Stimulated activated CD4-positive, alpha-beta T cell treated with anti-CD3 and anti-CD28 coated beads, Interleukin-4, amount 100 ng/mL, for 4 hours (primary cell): ENCODE measurements around the gene ARX.

ENCODE experiments used
- DNase-seq, 2 experiments: peaks; one replicate each; pipeline ENCODE4 v3.0.0-alpha.2; 2020

Gene ARX

GRCh38 chrX:24996096-24996709, 19.6 kb downstream of the ARX start:
- DNase-seq: no peak

GRCh38 chrX:24993879-24994278, 21.9 kb downstream of the ARX start:
- DNase-seq: no peak

DNA sequence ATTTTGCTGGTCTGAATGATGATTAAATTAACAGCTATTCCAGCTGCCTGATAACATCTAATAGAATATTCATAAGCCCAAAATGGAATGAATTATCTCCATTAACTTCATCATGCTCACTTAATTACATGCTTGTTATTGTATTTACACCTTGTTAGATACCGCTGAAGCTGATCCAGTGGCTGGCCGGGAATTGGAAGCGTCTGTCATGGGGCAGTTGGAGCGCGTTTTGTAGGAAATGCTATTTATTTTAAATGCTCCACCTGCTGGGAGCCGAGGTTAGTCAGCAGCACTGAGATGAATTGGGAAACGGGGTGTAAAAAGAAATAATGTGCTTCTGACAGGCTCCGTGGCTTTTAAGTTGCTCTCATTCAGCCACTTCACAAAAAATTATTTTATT, 25.2 kb downstream of the ARX start:
- DNase-seq: no peak

DNA sequence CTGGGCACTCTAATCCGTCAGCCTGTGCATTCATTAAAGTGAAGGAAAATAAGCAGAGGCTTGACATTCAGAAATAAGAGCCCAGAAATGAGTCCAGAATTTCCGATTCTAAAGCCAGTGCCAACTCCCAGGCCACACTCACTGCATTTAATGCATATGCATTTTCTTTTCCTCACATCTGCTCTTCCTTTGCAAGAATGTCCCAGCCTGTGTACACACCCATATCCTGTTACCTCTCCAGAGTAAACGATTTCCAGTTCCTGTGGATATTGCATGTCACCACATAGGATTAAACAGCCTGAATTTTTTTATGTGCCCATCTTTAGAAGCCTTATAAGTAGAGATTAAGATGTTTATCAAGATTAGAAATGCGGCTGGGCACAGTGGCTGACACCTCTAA, 27.5 kb downstream of the ARX start:
- DNase-seq: no peak

GRCh38 chrX:24987731-24988130, 28.0 kb downstream of the ARX start:
- no peak for DNase-seq

GRCh38 chrX:24985120-24985519, 30.6 kb downstream of the ARX start:
- no peak for DNase-seq

DNA sequence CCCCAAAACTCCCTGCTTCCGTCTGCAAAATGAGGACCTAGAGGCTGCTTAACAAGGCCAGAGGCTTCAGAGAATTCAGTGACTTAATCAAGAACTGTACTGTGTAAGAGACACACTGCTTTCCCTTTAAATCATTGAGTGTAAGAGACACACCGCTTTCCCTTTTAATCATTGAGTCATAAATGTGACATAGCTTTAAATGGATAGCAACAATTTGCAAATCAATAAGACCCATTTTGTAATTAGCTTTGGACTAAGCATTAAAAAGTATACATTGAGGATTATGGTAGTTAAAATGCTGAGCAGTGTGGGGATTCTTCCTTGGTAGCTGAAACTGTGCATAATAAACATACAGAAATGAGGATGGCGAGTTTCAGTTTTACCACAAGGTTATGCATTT, 31.8 kb downstream of the ARX start:
- DNase-seq: no peak

- no peak for DNase-seq
These were observed 33.3 kb downstream of the ARX start for GRCh38 chrX:24982306-24982965.

GRCh38 chrX:24981030-24981429, 34.7 kb downstream of the ARX start:
- DNase-seq: no peak

GRCh38 chrX:24979081-24979480, 36.7 kb downstream of the ARX start:
- DNase-seq: no peak

DNA sequence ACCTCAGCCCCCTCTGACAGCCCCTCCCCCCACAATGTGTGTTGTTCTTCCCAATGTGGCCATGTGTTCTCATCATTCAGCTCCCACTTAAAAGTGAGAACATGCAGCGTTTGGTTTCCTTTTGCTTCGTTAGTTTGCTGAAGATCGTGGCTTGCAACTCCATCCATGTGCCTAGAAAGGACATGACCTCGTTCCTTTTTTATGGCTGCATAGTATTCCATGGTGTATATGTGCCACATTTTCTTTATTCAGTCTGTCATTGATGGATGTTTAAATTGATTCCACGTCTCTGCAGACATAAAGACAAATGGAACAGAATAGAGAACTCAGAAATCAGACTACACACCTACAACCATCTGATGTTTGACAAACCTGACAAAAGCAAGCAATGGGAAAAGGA, 46.0 kb downstream of the ARX start:
- no peak for DNase-seq

- DNase-seq: no peak
These were observed 50.4 kb downstream of the ARX start for GRCh38 chrX:24965372-24965771.

DNA sequence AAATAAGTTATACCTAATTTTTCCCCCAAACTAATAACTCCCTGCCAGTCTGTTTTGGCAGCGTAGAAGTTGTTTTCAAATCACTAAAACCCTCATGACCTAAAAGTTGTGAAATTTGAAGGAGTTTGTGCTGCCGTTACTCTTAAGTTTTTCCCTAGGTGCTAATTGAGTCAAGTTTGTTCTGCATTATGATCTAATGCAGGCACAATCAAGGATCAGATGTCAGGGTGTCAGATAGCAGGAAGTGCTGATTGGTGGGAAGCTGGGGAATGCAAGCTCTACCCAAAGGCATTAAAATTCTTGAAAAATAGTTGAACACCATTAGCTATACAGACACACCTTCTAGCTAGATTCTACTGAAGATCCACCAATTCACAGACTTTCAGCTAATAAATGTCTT, 51.9 kb downstream of the ARX start:
- DNase-seq: no peak

- DNase-seq: no peak
These were observed 54.0 kb downstream of the ARX start for GRCh38 chrX:24961809-24962208.

GRCh38 chrX:24956828-24957227, 58.9 kb downstream of the ARX start:
- no peak for DNase-seq

- DNase-seq: no peak
These were observed 60.3 kb downstream of the ARX start for GRCh38 chrX:24955372-24955930.

DNA sequence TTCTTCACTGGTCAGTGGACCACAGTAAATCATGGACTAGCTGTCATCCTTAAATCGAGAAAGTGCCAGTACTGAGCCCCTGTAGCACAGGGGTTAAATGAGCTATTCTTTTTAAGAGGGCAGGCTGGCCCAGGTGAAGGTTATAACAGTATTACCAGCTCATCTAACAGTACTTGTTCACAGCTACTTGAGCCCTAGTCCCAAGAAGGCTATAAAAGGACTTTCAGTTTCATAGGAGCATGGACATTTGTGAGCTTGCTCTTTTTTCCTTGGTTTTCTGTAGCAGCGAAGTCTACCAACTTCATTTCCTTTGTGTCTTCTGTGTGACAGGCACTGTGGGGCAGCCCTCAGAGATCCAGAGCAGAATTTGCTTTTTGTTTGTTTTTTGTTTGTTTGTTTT, 61.0 kb downstream of the ARX start:
- no peak for DNase-seq
